NCI-H2107 treated with DMSO at 0.1 percent for 48 hours (cell line): ENCODE measurements around the gene CAV2.

Experiments used
- DNase-seq: peaks from one replicate; lab custom pipeline; 2025; ENCODE audit not compliant: unreplicated experiment; lab: John Stamatoyannopoulos, UW

Gene CAV2

GRCh38 chr7:116522247-116522646 is 22.7 kb downstream of the CAV2 start:
- no peak for DNase-seq

GRCh38 chr7:116524221-116524608 is 24.7 kb downstream of the CAV2 start:
- no peak for DNase-seq

- DNase-seq: no peak
Measured at GRCh38 chr7:116524609-116525297, 25.2 kb downstream of the CAV2 start, which contains the start of gene CAV1. CAV1 (plus strand) TSS chr7:116525036; CDS start chr7:116525063, 27 bp downstream.

GRCh38 chr7:116525298-116525912 is 25.9 kb downstream of the CAV2 start:
- DNase-seq: no peak

- no peak for DNase-seq
Measured at GRCh38 chr7:116525913-116526861, 26.6 kb downstream of the CAV2 start.

- DNase-seq: no peak
Measured at GRCh38 chr7:116526897-116527296, 27.4 kb downstream of the CAV2 start.

- DNase-seq: no peak
Measured at GRCh38 chr7:116527521-116527920, 28.0 kb downstream of the CAV2 start.

GRCh38 chr7:116528008-116528789 is 28.7 kb downstream of the CAV2 start:
- no peak for DNase-seq

GRCh38 chr7:116529250-116529649 is 29.7 kb downstream of the CAV2 start:
- no peak for DNase-seq

- DNase-seq: no peak
Measured at GRCh38 chr7:116530107-116530820, 30.7 kb downstream of the CAV2 start.

- no peak for DNase-seq
Measured at GRCh38 chr7:116532102-116532688, 32.7 kb downstream of the CAV2 start.

GRCh38 chr7:116534790-116535189 is 35.3 kb downstream of the CAV2 start:
- DNase-seq: no peak

GRCh38 chr7:116535416-116535815 is 35.9 kb downstream of the CAV2 start:
- DNase-seq: no peak

GRCh38 chr7:116538138-116538537 is 38.6 kb downstream of the CAV2 start:
- no peak for DNase-seq

- DNase-seq: no peak
Measured at GRCh38 chr7:116539879-116540278, 40.3 kb downstream of the CAV2 start.

- DNase-seq: no peak
Measured at GRCh38 chr7:116540743-116541142, 41.2 kb downstream of the CAV2 start.

- no peak for DNase-seq
Measured at GRCh38 chr7:116541951-116542350, 42.4 kb downstream of the CAV2 start.

GRCh38 chr7:116542618-116543017 is 43.1 kb downstream of the CAV2 start:
- no peak for DNase-seq

- DNase-seq: no peak
Measured at GRCh38 chr7:116543664-116544063, 44.1 kb downstream of the CAV2 start.

- no peak for DNase-seq
Measured at GRCh38 chr7:116544487-116544886, 44.9 kb downstream of the CAV2 start.
